Tibial nerve (tissue), 4 donors: ENCODE data around the gene ABCA7. TPM values are rescaled to one million over a fixed set of nuclear protein-coding genes. Genes with fewer than 3 reads are reported as not detected.
"Not testable (repeated sequence)": the region's sequence is repeated elsewhere in the genome, so short reads cannot be mapped to it uniquely, and the experiment has no call there.

Experiments
- DNase-seq, 2 donors: peaks; one replicate each; pipeline ENCODE4 v3.0.0-alpha.2; 2019; ENCODE audit warnings: low spot score in 2 of 2
- H3K27ac ChIP-seq, 4 donors: fragments of 200-600 bp; sonication (generic) in 3 of 4; one replicate each; pipeline ENCODE4 v1.5.1; 2017 to 2019; ENCODE audit warnings: mild to moderate bottlenecking in 1 of 4
- H3K27me3 ChIP-seq, 2 donors: fragments of 200-600 bp; sonication (generic) in 1 of 2; one replicate each; pipeline versions ENCODE4 v1.5.1 to v1.6.0; 2017 to 2019
- H3K36me3 ChIP-seq, 3 donors: fragments of 200-600 bp; sonication (generic); one replicate each; pipeline ENCODE4 v1.5.1; 2018 to 2019
- H3K4me1 ChIP-seq, 4 donors: fragments of 200-600 bp; sonication (generic) in 3 of 4; one replicate each; pipeline ENCODE4 v1.5.1; 2017 to 2019
- H3K4me3 ChIP-seq, 4 donors: fragments of 200-600 bp; sonication (generic) in 3 of 4; one replicate each; pipeline ENCODE4 v1.5.1; 2017 to 2019; ENCODE audit warnings: mild to moderate bottlenecking in 1 of 4, moderate library complexity in 1 of 4
- H3K9me3 ChIP-seq, 4 donors: fragments of 200-600 bp; sonication (generic) in 3 of 4; one replicate each; pipeline ENCODE4 v1.5.1; 2017 to 2019
- CTCF ChIP-seq, 5 experiments: fragments of 200-600 bp in 3 of 5; fragments of 450-650 bp in 2 of 5; sonication (generic) in 3 of 5; IDR thresholded peaks; one replicate each; pipeline ENCODE4 v1.5.1; 2016 to 2019; ENCODE audit warnings: antibody characterized with exemption in 5 of 5, mild to moderate bottlenecking in 3 of 5, moderate library complexity in 2 of 5
- EP300 ChIP-seq, 2 donors: sonication (generic); formaldehyde crosslinking; IDR thresholded peaks; one replicate each; pipeline ENCODE4 v1.6.1; 2017; ENCODE audit warnings: antibody characterized with exemption in 2 of 2, mild to moderate bottlenecking in 1 of 2
- POLR2A ChIP-seq, 2 donors: fragments of 450-650 bp; IDR thresholded peaks; one replicate each; pipeline ENCODE4 v1.6.1; 2017; ENCODE audit warnings: antibody characterized with exemption in 2 of 2, mild to moderate bottlenecking in 2 of 2, moderate library complexity in 2 of 2
- WGBS, 2 donors: methylation state at CpG; one replicate each; pipeline ENCODE4 v1.1.5; 2018; 5-methylcytosine and 5-hydroxymethylcytosine counted together
- small RNA-seq: library from RNA; depleted of rRNA; stranded (forward); fragments of <200 nt; gene quantifications from one replicate; pipeline ENCODE3, GENCODE V24; 2016
- total RNA-seq, 4 donors: library from RNA; depleted of rRNA; stranded (reverse); fragments of >200 nt; gene quantifications; one replicate each; pipeline ENCODE4 v1.1.0, GENCODE V29; 2016

The ABCA7 gene
- total RNA-seq, 4 donors from 2014 or later, result 9.6 to 25.8 (median 13.7) TPM

- peak; percentile 97 to 98 for DNase-seq
- Histone ChIP-seq H3K9me3 (no peaks in the 10 kb centered on the region), H3K4me3 (no peak overlapping the region), H3K4me1 (peaks cover 0 to 41% (median 15%) of the 10 kb centered on the region in 4 donors), H3K27me3 (no peaks in the 10 kb centered on the region), H3K27ac (peak overlapping the region; percentile 76 to 93 (median 83)), H3K36me3 (peaks cover 0 to 91% (median 30%) of the 10 kb centered on the region in 3 donors)
- 23 to 35% methylated on average over 20 to 43 of the region's 44 CpGs for WGBS, 2 donors
- TF ChIP-seq EP300 (IDR thresholded peaks at IDR 0.05) (peak in 1 of 2 donors; percentile 78), CTCF (IDR thresholded peaks at IDR 0.05) (peak; percentile 96 to 99 (median 97)), POLR2A (IDR thresholded peaks at IDR 0.05) (peak in 1 of 2 donors; percentile 61)
These were observed 73.4 kb downstream of the ABCA7 start for GRCh38 chr19:1113030-1113985.

- Histone ChIP-seq H3K4me1 (peaks cover 0 to 41% (median 15%) of the 10 kb centered on the region in 4 donors), H3K27ac (peak overlapping the region; percentile 76 to 93 (median 83)), H3K4me3 (no peak overlapping the region), H3K36me3 (peaks cover 0 to 91% (median 31%) of the 10 kb centered on the region in 3 donors), H3K9me3 (no peaks in the 10 kb centered on the region), H3K27me3 (no peaks in the 10 kb centered on the region)
- DNase-seq, result no peak
- 81 to 90% methylated on average over 23 to 24 of the region's 25 CpGs for WGBS, 2 donors
- TF ChIP-seq EP300 (IDR thresholded peaks at IDR 0.05) (no peak), CTCF (IDR thresholded peaks at IDR 0.05) (no peak), POLR2A (IDR thresholded peaks at IDR 0.05) (no peak)
These were observed 74.1 kb downstream of the ABCA7 start for GRCh38 chr19:1113986-1114483.

GRCh38 chr19:1114728-1115127 lies 74.8 kb downstream of the ABCA7 start:
- not testable (repeated sequence) for H3K27me3 ChIP-seq, H3K9me3 ChIP-seq, H3K4me3 ChIP-seq, DNase-seq
- 94 to 95% methylated on average over 9 of the region's 9 CpGs for WGBS, 2 donors
- Histone ChIP-seq H3K27ac (peak overlapping the region in 1 of 4 donors; percentile 93), H3K4me1 (peaks cover 0 to 41% (median 15%) of the 10 kb centered on the region in 4 donors), H3K36me3 (peaks cover 0 to 91% (median 34%) of the 10 kb centered on the region in 3 donors)

Small RNAs within 50 kb of the gene (small RNA-seq; reads per million reads assigned to genes)
- gene RNU6-2, result not detected

Other genes with a start within 250 kb of the ABCA7 start
- 100 to 1,000 TPM; 118 to 205 (median 141) TPM for gene PTBP1, start 242.7 kb upstream of the ABCA7 start, total RNA-seq
- gene PLPPR3, start 218.2 kb upstream of the ABCA7 start, total RNA-seq, result not detected
- gene AZU1, start 212.3 kb upstream of the ABCA7 start, total RNA-seq, result under 1 TPM in 1 of 4 donors, not detected in 3; 0.42 TPM
- not detected for gene PRTN3, start 199.1 kb upstream of the ABCA7 start, total RNA-seq
- 10 to 100 TPM in 1 of 4 donors, 1 to 10 TPM in 2, under 1 TPM in 1; 0.66 to 12.6 (median 4.2) TPM for gene ELANE, start 187.8 kb upstream of the ABCA7 start, total RNA-seq
- gene CFD, start 180.4 kb upstream of the ABCA7 start, total RNA-seq, result 1,000 to 10,000 TPM; 1,040 to 7,538 (median 2,843) TPM
- gene MED16, start 146.9 kb upstream of the ABCA7 start, total RNA-seq, result 10 to 100 TPM; 49.6 to 67.5 (median 53.9) TPM
- not detected for gene RNU6-9, start 146.6 kb upstream of the ABCA7 start, total RNA-seq
- 10 to 100 TPM; 30.2 to 47.7 (median 37.6) TPM for gene R3HDM4, start 126.9 kb upstream of the ABCA7 start, total RNA-seq
- gene KISS1R, start 122.8 kb upstream of the ABCA7 start, total RNA-seq, result not detected
- 10 to 100 TPM in 3 of 4 donors, 1 to 10 TPM in 1; 8.1 to 15.3 (median 12.5) TPM for gene ARID3A, start 114.1 kb upstream of the ABCA7 start, total RNA-seq
- gene WDR18, start 55.8 kb upstream of the ABCA7 start, total RNA-seq, result 10 to 100 TPM; 23.3 to 90.6 (median 52.8) TPM
- gene GRIN3B, start 39.7 kb upstream of the ABCA7 start, total RNA-seq, result 1 to 10 TPM in 1 of 4 donors, not detected in 3; 2.4 TPM
- 100 to 1,000 TPM; 229 to 459 (median 325) TPM for gene TMEM259, start 19.0 kb upstream of the ABCA7 start, total RNA-seq
- gene RNU6-2, start 18.6 kb upstream of the ABCA7 start, total RNA-seq, result not detected
- gene CNN2, start 13.5 kb upstream of the ABCA7 start, total RNA-seq, result 100 to 1,000 TPM in 1 of 4 donors, 10 to 100 TPM in 3; 69.9 to 122 (median 79.4) TPM
- 10 to 100 TPM; 28.4 to 66.9 (median 38.6) TPM for gene ARHGAP45, start 27.1 kb downstream of the ABCA7 start, total RNA-seq
- gene POLR2E, start 55.3 kb downstream of the ABCA7 start, total RNA-seq, result 100 to 1,000 TPM in 3 of 4 donors, 10 to 100 TPM in 1; 81.6 to 136 (median 121) TPM
- gene GPX4, start 63.9 kb downstream of the ABCA7 start, total RNA-seq, result 100 to 1,000 TPM; 337 to 518 (median 493) TPM
- gene SBNO2, start 134.2 kb downstream of the ABCA7 start, total RNA-seq, result 100 to 1,000 TPM in 1 of 4 donors, 10 to 100 TPM in 3; 26.6 to 105 (median 39.3) TPM
- gene STK11, start 165.7 kb downstream of the ABCA7 start, total RNA-seq, result 10 to 100 TPM; 52.5 to 91.2 (median 68.7) TPM
- gene CBARP, start 197.9 kb downstream of the ABCA7 start, total RNA-seq, result 1 to 10 TPM in 2 of 4 donors, under 1 TPM in 2; 0.22 to 3.9 (median 1.4) TPM
- gene ATP5F1D, start 201.6 kb downstream of the ABCA7 start, total RNA-seq, result 100 to 1,000 TPM in 3 of 4 donors, 10 to 100 TPM in 1; 67.5 to 140 (median 127) TPM
- gene MIDN, start 208.5 kb downstream of the ABCA7 start, total RNA-seq, result 10 to 100 TPM; 17.4 to 51.9 (median 39.4) TPM
- 100 to 1,000 TPM; 389 to 640 (median 576) TPM for gene CIRBP, start 229.2 kb downstream of the ABCA7 start, total RNA-seq
- 10 to 100 TPM; 25.5 to 80.7 (median 52.0) TPM for gene FAM174C, start 235.4 kb downstream of the ABCA7 start, total RNA-seq
- not detected for gene EFNA2, start 245.8 kb downstream of the ABCA7 start, total RNA-seq